Spleen (tissue), 7 donors: ENCODE measurements around the gene ECSCR.
"Not testable (repeated sequence)": the region's sequence is repeated elsewhere in the genome, so short reads cannot be mapped to it uniquely, and the experiment has no call there.

Experiments
- POLR2A ChIP-seq, 3 donors: fragments of 450-650 bp; IDR thresholded peaks; one replicate each; pipeline ENCODE4 v1.5.1; 2017; ENCODE audit warnings: antibody characterized with exemption in 3 of 3, mild to moderate bottlenecking in 1 of 3
- TF ChIP-seq, protein P1 (sequence below), 11 experiments: fragments of 200-600 bp in 7 of 11; fragments of 450-650 bp in 4 of 11; sonication (generic) in 4 of 11; IDR thresholded peaks in 8 of 11; conservative IDR thresholded peaks in 3 of 11; 1 replicate in 7 of 11; 2 replicates in 4 of 11; pipeline versions ENCODE4 v1.4.0 to v1.8.0; 2016 to 2021; ENCODE audit warnings: antibody characterized with exemption in 11 of 11, inconsistent platforms in 4 of 11, mild to moderate bottlenecking in 1 of 11
- donor health status: DM: no; HTN: no; CAD: no; lungs with moderate emphysema.
- donor health status: DM: no; HTN: no; CAD: no.
- donor health status: DM: no; HTN: no; CAD: no.

DNA sequence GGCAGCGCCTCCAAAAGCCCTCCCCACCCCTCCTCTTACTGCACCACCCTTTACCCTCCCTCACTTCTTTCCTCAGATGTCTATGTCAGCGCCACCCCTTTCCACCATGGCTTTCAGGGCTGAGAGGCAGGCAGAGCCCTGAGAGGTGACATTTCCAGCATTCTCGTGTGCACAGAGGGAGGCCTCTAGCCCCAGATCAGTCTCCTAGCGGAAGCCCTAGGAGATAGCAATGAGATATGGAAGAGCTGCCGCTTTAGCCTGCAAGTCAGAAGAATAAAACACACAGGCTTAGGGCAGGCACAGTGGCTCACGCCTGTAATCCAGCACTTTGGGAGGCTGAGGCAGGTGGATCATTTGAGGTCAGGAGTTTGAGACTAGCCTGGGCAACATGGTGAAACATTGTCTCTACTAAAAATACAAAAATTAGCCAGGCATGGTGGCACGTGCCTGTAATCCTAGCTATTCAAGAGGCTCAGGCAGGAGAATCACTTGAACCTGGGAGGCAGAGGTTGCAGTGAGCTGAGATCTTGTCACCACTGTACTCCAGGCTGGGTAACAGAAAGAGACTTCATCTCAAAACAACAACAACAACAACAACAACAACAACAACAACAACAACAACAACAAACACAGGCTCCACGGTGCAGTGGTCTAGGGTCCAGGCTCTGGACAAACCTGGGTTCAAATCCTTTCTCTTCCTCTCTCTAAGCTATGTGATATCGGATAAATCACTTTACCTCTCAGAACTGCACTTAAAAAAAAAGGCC is 16.3 kb upstream of the ECSCR start:
- TF ChIP-seq, protein P1, sequence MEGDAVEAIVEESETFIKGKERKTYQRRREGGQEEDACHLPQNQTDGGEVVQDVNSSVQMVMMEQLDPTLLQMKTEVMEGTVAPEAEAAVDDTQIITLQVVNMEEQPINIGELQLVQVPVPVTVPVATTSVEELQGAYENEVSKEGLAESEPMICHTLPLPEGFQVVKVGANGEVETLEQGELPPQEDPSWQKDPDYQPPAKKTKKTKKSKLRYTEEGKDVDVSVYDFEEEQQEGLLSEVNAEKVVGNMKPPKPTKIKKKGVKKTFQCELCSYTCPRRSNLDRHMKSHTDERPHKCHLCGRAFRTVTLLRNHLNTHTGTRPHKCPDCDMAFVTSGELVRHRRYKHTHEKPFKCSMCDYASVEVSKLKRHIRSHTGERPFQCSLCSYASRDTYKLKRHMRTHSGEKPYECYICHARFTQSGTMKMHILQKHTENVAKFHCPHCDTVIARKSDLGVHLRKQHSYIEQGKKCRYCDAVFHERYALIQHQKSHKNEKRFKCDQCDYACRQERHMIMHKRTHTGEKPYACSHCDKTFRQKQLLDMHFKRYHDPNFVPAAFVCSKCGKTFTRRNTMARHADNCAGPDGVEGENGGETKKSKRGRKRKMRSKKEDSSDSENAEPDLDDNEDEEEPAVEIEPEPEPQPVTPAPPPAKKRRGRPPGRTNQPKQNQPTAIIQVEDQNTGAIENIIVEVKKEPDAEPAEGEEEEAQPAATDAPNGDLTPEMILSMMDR (IDR thresholded peaks at IDR 0.05 in 8 of 11, conservative IDR thresholded peaks at IDR 0.05 in 3 of 11) = not testable (repeated sequence)
- not testable (repeated sequence) for TF ChIP-seq POLR2A (IDR thresholded peaks at IDR 0.05)
